ENCODE measurements around the gene CRYM. TPM values are rescaled to one million over a fixed set of nuclear protein-coding genes. Genes with fewer than 3 reads are reported as not detected.

CRYM gene
- total and polyA plus RNA-seq, 2 donors (not counting 3 experiments of a cell fraction or from before 2014, with no cell fraction given) = not detected

DNA sequence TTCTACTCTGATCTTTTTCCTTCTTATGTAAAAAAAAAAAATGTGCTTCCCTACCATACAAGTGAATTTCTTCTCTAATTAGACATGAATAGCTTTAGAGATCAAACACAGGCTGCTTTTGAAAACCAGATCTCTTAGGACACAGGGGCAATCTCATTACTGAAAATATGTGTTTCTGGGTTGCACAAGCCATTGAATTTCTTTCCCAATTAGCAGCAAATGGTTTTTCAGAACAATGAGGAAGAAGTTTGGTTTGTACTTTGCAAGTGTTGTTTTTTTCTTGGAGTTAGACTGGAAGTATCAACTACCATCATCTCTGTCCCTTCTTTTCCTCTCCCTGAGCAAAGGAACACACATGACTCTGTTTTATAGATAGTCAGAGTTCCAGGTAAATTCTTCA, 50.2 kb downstream of the CRYM start:
- H3K4me1 ChIP-seq (ENCODE audit: control insufficient read depth, extremely low read depth, insufficient read depth, low read length) = no peaks in the 10 kb centered on the region
- H3K9me3 ChIP-seq (replicated peaks; ENCODE audit: control insufficient read depth, insufficient read depth, low read length) = no peaks in the 10 kb centered on the region
- no peak overlapping the region for H3K4me3 ChIP-seq (replicated peaks in 1 of 3; ENCODE audit: insufficient read depth in 1 of 3, low read depth in 1 of 3, low read length in 3 of 3)
- H3K9ac ChIP-seq (replicated peaks; ENCODE audit: extremely low read depth, insufficient read depth, low read length) = no peak overlapping the region
- H3K79me2 ChIP-seq (ENCODE audit: control insufficient read depth, insufficient read depth, low read length) = no peaks in the 10 kb centered on the region
- ChIA-PET CTCF (interaction anchor here (1.1 kb wide), 1 partner anchor 10 kb away, joined by 3 read pairs; no protein-coding TSS in a partner anchor), POLR2A (no interaction called here)
- no peaks in the 10 kb centered on the region for H3K36me3 ChIP-seq (ENCODE audit: control insufficient read depth in 2 of 2, extremely low read depth in 1 of 2, insufficient read depth in 2 of 2, low read length in 2 of 2)
- H4K20me1 ChIP-seq (replicated peaks; ENCODE audit: control insufficient read depth, extremely low read depth, insufficient read depth, low read length) = no peaks in the 10 kb centered on the region
- H3K27me3 ChIP-seq (ENCODE audit: control insufficient read depth in 2 of 2, insufficient read depth in 2 of 2, low read length in 2 of 2) = peaks cover 12 to 22% of the 10 kb centered on the region in 2 experiments
- no peak for TF ChIP-seq GATA2 (IDR thresholded peaks at IDR 0.05; ENCODE audit: insufficient read depth, insufficient read length, low read depth, low read length)
- no peak for TF ChIP-seq EZH2 (IDR thresholded peaks at IDR 0.05; ENCODE audit: borderline replicate concordance, low read depth, low read length, severe bottlenecking)
- no peak for TF ChIP-seq MAX (IDR thresholded peaks at IDR 0.05; ENCODE audit: insufficient read depth, insufficient read length)
- FAIRE-seq (no peak), DNase-seq (ENCODE audit: low read depth, low spot score) (no peak)
- H2AFZ ChIP-seq (ENCODE audit: low read depth, low read length) = no peak overlapping the region
- no peak overlapping the region for H3K27ac ChIP-seq (ENCODE audit: insufficient read depth, low read depth, low read length)
- dilution Hi-C loops (cut with MboI; ENCODE audit: extremely low pct_ligation_motif_present, low sequenced_read_pairs) = no loop called here
- no TSS peak for BruUV-seq (replicated peaks)
- H3K9me1 ChIP-seq (replicated peaks; ENCODE audit: control insufficient read depth, extremely low read depth, insufficient read depth, low read length) = no peaks in the 10 kb centered on the region
- intact Hi-C loops (cut with micrococcal nuclease) = no loop called here
- no peak overlapping the region for H3K4me2 ChIP-seq (ENCODE audit: insufficient read depth, low read length)

DNA sequence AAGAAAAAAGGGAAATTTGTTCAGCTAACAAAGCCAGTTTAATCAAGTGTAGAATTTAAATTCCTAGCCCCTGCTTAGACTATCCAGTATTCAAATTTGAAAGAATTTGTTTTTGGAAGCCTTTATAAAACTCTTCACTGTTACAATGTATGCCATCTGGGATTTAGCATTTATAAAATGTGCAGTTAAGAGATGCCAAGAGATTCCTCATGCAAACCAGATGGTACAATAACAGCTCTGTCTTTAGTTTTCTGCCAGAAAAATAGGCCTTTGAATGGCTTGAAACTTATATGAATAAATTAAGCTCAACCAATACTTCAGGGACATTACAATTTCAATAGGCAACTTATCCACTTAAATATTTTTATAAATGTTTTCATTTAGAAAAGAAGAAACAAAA, 51.3 kb downstream of the CRYM start:
- peaks cover 12 to 20% of the 10 kb centered on the region in 2 experiments for H3K27me3 ChIP-seq (ENCODE audit: control insufficient read depth in 2 of 2, insufficient read depth in 2 of 2, low read length in 2 of 2)
- no peak overlapping the region for H3K4me3 ChIP-seq (replicated peaks in 1 of 3; ENCODE audit: insufficient read depth in 1 of 3, low read depth in 1 of 3, low read length in 3 of 3)
- no peak overlapping the region for H3K27ac ChIP-seq (ENCODE audit: insufficient read depth, low read depth, low read length)
- H3K9me3 ChIP-seq (replicated peaks; ENCODE audit: control insufficient read depth, insufficient read depth, low read length) = no peaks in the 10 kb centered on the region
- BruUV-seq (replicated peaks) = no TSS peak
- FAIRE-seq (no peak), DNase-seq (ENCODE audit: low read depth, low spot score) (no peak)
- no peaks in the 10 kb centered on the region for H3K79me2 ChIP-seq (ENCODE audit: control insufficient read depth, insufficient read depth, low read length)
- ChIA-PET POLR2A (no interaction called here), CTCF (interaction anchor here (1.0 to 1.1 kb wide), 2 partner anchors 9 to 26 kb away, joined by 3 to 4 read pairs; no protein-coding TSS in a partner anchor)
- no peaks in the 10 kb centered on the region for H4K20me1 ChIP-seq (replicated peaks; ENCODE audit: control insufficient read depth, extremely low read depth, insufficient read depth, low read length)
- H3K9ac ChIP-seq (replicated peaks; ENCODE audit: extremely low read depth, insufficient read depth, low read length) = no peak overlapping the region
- H3K36me3 ChIP-seq (ENCODE audit: control insufficient read depth in 2 of 2, extremely low read depth in 1 of 2, insufficient read depth in 2 of 2, low read length in 2 of 2) = no peaks in the 10 kb centered on the region
- H3K4me2 ChIP-seq (ENCODE audit: insufficient read depth, low read length) = no peak overlapping the region
- no peak for TF ChIP-seq POLR2A (IDR thresholded peaks at IDR 0.05; ENCODE audit: low read depth, low read length)
- no peak for TF ChIP-seq POLR2AphosphoS5 (IDR thresholded peaks at IDR 0.05; ENCODE audit: insufficient read depth, low read depth, low read length)
- TF ChIP-seq CTCF (IDR thresholded peaks at IDR 0.05; ENCODE audit: extremely low read depth in 1 of 2, insufficient read depth in 1 of 2, low read depth in 1 of 2, low read length in 2 of 2) = no peak
- TF ChIP-seq GATA2 (IDR thresholded peaks at IDR 0.05; ENCODE audit: insufficient read depth, insufficient read length, low read depth, low read length) = no peak
- TF ChIP-seq JUN (IDR thresholded peaks at IDR 0.05; ENCODE audit: borderline replicate concordance, insufficient read depth, insufficient read length, low read depth) = no peak
- no peak for TF ChIP-seq FOS (IDR thresholded peaks at IDR 0.05; ENCODE audit: borderline replicate concordance, insufficient read depth, low read length)
- TF ChIP-seq MYC (IDR thresholded peaks at IDR 0.05; ENCODE audit: low read depth, low read length) = no peak
- no peak for TF ChIP-seq MAX (IDR thresholded peaks at IDR 0.05; ENCODE audit: insufficient read depth, insufficient read length)
- no peak for TF ChIP-seq EZH2 (IDR thresholded peaks at IDR 0.05; ENCODE audit: borderline replicate concordance, low read depth, low read length, severe bottlenecking)
- dilution Hi-C loops (cut with MboI; ENCODE audit: extremely low pct_ligation_motif_present, low sequenced_read_pairs) = no loop called here
- intact Hi-C loops (cut with micrococcal nuclease) = no loop called here
- no peaks in the 10 kb centered on the region for H3K9me1 ChIP-seq (replicated peaks; ENCODE audit: control insufficient read depth, extremely low read depth, insufficient read depth, low read length)
- H3K4me1 ChIP-seq (ENCODE audit: control insufficient read depth, extremely low read depth, insufficient read depth, low read length) = no peaks in the 10 kb centered on the region
- H2AFZ ChIP-seq (ENCODE audit: low read depth, low read length) = no peak overlapping the region

Measured in endothelial cell of umbilical vein (primary cell).